Osteoblast (primary cell): ENCODE data around the gene DGKD. TPM values are rescaled to one million over a fixed set of nuclear protein-coding genes. Genes with fewer than 3 reads are reported as not detected.
A peak's percentile ranks its signal among the peaks of the same experiment; 100 is the strongest.

Source experiments
- DNase-seq: peaks from one replicate; pipeline ENCODE4 v3.0.0; 2011; ENCODE audit warnings: low spot score, mixed read lengths; ENCODE audit not compliant: insufficient read length; ENCODE audit errors: missing footprints
- H2AFZ ChIP-seq: 2 replicates; pipeline ENCODE4 v1.6.0; 2011; ENCODE audit warnings: mild to moderate bottlenecking, low read length
- H3K27ac ChIP-seq: 2 replicates; pipeline ENCODE4 v1.5.1; 2011; ENCODE audit warnings: mild to moderate bottlenecking, low read depth, low read length, moderate library complexity
- H3K27me3 ChIP-seq: 2 replicates; pipeline ENCODE4 v1.6.0; 2012; ENCODE audit warnings: mild to moderate bottlenecking, control low read depth, inconsistent platforms, low read length, moderate library complexity; ENCODE audit not compliant: insufficient read depth
- H3K36me3 ChIP-seq: 2 replicates; pipeline ENCODE4 v1.5.1; 2011; ENCODE audit warnings: mild to moderate bottlenecking, low read length, control low read depth, moderate library complexity; ENCODE audit not compliant: insufficient read depth
- H3K4me1 ChIP-seq: 2 replicates; pipeline ENCODE4 v1.5.1; 2011; ENCODE audit warnings: mild to moderate bottlenecking, low read length, control low read depth, moderate library complexity; ENCODE audit not compliant: insufficient read depth
- H3K4me2 ChIP-seq: 2 replicates; pipeline ENCODE4 v1.6.0; 2011; ENCODE audit warnings: mild to moderate bottlenecking, low read length; ENCODE audit not compliant: insufficient read depth
- H3K4me3 ChIP-seq: fragments of 200-600 bp; sonication (generic); 3 replicates; pipeline ENCODE4 v1.5.1; 2012; ENCODE audit warnings: mild to moderate bottlenecking, low read length, inconsistent platforms; ENCODE audit not compliant: insufficient read depth
- H3K79me2 ChIP-seq: 2 replicates; pipeline ENCODE4 v1.6.0; 2012; ENCODE audit warnings: mild to moderate bottlenecking, low read length, control low read depth, inconsistent platforms; ENCODE audit not compliant: insufficient read depth
- H3K9me3 ChIP-seq: 2 replicates; pipeline ENCODE4 v1.5.1; 2011; ENCODE audit warnings: low read depth, low read length, control low read depth
- H4K20me1 ChIP-seq: 2 replicates; pipeline ENCODE4 v1.6.0; 2012; ENCODE audit warnings: mild to moderate bottlenecking, low read length, control low read depth; ENCODE audit not compliant: insufficient read depth
- total RNA-seq: library from RNA; depleted of rRNA; stranded (reverse); fragments of >200 nt; gene quantifications from 2 replicates; pipeline ENCODE4 v1.2.3, GENCODE V29; 2012
- TF ChIP-seq, protein P1 (sequence below): IDR thresholded peaks from 2 replicates; pipeline ENCODE4 v1.5.1; 2011; ENCODE audit warnings: mild to moderate bottlenecking, low read depth, low read length, moderate library complexity; ENCODE audit errors: extremely low read depth

DGKD gene
- total RNA-seq, 1 donor, result 6.5 TPM

DNA sequence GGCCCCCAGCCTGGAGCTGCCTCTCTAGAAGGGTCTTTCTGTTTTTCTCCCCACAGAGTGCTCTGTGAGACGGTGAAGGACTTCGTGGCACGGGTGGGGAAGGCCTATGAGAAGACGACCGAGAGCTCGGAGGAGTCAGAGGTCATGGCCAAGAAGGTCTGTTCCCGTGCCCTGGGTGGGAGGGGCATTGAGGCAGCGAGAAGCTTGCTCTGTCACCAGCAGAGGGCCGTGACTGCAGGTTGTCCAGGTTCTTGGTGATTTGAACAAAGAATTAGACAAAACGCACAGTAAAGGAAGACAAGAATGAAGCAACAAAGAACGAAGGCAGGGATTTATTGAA is 93.9 kb downstream of the DGKD start:
- H3K36me3 ChIP-seq, result peaks cover 11% of the 10 kb centered on the region
- no peaks in the 10 kb centered on the region for H4K20me1 ChIP-seq
- H3K4me1 ChIP-seq, result no peaks in the 10 kb centered on the region
- H3K9me3 ChIP-seq, result no peaks in the 10 kb centered on the region
- no peak overlapping the region for H2AFZ ChIP-seq
- no peaks in the 10 kb centered on the region for H3K27me3 ChIP-seq
- DNase-seq, result peak; percentile 69
- no peaks in the 10 kb centered on the region for H3K79me2 ChIP-seq
- H3K4me2 ChIP-seq, result no peak overlapping the region
- no peak overlapping the region for H3K4me3 ChIP-seq
- H3K27ac ChIP-seq, result no peak overlapping the region
- TF ChIP-seq, protein P1, sequence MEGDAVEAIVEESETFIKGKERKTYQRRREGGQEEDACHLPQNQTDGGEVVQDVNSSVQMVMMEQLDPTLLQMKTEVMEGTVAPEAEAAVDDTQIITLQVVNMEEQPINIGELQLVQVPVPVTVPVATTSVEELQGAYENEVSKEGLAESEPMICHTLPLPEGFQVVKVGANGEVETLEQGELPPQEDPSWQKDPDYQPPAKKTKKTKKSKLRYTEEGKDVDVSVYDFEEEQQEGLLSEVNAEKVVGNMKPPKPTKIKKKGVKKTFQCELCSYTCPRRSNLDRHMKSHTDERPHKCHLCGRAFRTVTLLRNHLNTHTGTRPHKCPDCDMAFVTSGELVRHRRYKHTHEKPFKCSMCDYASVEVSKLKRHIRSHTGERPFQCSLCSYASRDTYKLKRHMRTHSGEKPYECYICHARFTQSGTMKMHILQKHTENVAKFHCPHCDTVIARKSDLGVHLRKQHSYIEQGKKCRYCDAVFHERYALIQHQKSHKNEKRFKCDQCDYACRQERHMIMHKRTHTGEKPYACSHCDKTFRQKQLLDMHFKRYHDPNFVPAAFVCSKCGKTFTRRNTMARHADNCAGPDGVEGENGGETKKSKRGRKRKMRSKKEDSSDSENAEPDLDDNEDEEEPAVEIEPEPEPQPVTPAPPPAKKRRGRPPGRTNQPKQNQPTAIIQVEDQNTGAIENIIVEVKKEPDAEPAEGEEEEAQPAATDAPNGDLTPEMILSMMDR, result peak; percentile 20

DNA sequence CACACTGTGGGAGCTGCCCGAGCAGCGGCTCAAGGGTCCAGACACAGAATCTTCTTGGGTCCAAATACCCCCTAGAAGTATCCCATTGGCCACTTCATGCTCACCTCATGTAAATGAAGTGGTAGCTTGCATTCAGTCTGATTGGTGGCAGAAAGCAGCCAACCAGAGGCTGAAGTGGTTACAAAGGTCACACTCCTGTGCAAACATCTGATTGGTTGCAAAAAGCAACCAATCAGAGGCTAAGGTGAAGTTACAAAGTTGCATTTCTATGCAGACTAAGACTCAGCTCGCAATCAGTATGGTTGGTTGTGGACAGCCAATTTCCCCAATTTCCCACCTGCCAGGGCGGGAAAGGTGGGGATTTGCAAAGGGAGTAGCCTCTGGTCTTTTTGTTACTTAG is 94.3 kb downstream of the DGKD start:
- H2AFZ ChIP-seq, result no peak overlapping the region
- peak; percentile 44 for DNase-seq

DNA sequence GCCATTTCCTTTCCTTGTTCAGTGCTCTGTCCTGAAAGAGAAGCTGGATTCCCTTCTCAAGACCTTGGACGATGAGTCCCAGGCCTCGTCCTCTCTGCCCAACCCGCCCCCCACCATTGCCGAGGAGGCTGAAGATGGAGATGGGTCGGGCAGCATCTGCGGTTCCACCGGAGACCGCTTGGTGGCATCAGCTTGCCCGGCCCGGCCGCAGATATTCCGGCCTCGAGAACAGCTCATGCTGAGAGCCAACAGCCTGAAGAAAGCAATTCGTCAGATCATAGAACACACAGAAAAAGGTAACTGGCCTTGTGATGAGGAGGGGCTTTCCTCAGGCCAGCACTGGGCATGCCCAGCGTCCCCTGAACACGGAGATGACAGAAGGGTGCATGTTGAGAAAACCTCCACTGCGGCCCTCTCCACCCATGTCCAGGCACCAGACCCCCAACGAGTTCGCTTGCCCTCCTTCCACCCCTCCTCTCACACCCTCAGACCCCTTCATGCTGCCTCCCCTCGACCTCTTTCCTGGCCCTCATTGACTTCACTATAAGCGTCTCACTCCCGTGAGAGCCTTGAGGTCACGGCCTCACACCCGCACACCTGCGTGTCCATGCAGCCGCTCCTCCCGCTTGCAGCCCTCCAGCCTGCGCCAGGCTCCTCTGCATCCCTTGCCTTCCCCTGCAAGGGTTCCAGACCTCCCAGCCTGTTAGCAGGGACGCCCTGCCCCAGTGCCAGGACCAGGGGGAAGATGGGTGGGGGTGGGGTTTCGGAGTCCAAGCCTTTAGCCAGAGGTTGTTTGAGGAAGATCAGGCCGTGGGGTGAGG is 95.0 kb downstream of the DGKD start:
- no peak overlapping the region for H3K4me3 ChIP-seq
- no peaks in the 10 kb centered on the region for H3K27me3 ChIP-seq
- H2AFZ ChIP-seq, result no peak overlapping the region
- TF ChIP-seq, protein P1, result peak; percentile 68
- H3K4me1 ChIP-seq, result no peaks in the 10 kb centered on the region
- H3K9me3 ChIP-seq, result no peaks in the 10 kb centered on the region
- H3K79me2 ChIP-seq, result no peaks in the 10 kb centered on the region
- no peaks in the 10 kb centered on the region for H4K20me1 ChIP-seq
- no peak overlapping the region for H3K27ac ChIP-seq
- peaks cover 11% of the 10 kb centered on the region for H3K36me3 ChIP-seq
- H3K4me2 ChIP-seq, result no peak overlapping the region
- DNase-seq, result peak; percentile 97

More for the DNA sequence above, 94.3 kb downstream of the DGKD start:
- H3K27ac ChIP-seq, result no peak overlapping the region
- no peaks in the 10 kb centered on the region for H3K27me3 ChIP-seq
- no peak overlapping the region for H3K4me2 ChIP-seq
- H3K4me3 ChIP-seq, result no peak overlapping the region
- TF ChIP-seq, protein P1, result no peak
- H3K9me3 ChIP-seq, result no peaks in the 10 kb centered on the region
- H4K20me1 ChIP-seq, result no peaks in the 10 kb centered on the region
- no peaks in the 10 kb centered on the region for H3K79me2 ChIP-seq
- H3K36me3 ChIP-seq, result peaks cover 11% of the 10 kb centered on the region
- no peaks in the 10 kb centered on the region for H3K4me1 ChIP-seq

DNA sequence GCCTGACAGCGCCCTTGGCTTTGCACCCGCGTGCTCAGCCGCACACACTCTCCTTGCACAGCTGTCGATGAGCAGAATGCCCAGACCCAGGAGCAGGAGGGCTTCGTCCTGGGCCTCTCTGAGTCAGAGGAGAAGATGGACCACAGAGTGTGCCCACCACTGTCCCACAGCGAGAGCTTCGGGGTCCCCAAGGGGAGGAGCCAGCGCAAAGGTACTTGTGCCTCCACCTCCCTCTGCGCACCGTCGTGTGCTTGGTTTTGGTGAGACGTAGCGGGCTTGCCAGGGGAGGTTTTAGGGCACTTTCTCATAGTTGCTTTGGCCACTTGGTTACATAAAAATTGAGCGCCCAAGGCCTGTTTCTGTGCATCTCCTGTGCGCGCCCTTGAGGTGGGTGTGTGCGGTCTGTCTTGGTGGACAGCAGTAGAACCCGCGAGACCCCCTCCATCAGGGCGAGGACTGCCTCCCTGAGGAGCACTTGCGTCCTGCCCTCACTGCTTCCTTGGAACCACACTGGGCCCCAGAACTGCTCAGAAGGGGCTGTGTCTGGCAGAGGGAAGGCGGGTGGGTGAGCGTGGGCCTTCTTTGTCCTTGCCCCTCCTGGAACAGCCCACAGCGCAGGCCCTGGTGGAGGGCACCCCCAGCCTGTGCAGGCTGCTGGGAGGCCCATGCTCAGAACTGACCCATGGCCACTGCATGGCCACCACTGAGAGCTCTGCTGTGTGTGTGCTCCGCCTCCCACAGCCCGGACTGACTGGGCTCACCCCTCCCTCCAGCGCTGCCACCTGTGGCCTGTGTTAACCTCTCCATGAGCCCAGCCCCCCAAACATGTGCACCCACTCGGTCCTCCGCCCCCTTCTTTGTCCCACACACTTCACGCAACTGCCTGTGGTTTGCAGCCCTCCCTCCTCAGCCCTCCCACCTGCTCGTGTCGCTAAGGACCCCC is 95.9 kb downstream of the DGKD start:
- DNase-seq, result peak; percentile 44
- TF ChIP-seq, protein P1, result no peak

More for the DNA sequence above, 95.9 kb downstream of the DGKD start:
- Histone ChIP-seq H3K9me3 (no peaks in the 10 kb centered on the region), H3K4me3 (no peak overlapping the region), H3K4me1 (no peaks in the 10 kb centered on the region), H3K27ac (no peak overlapping the region), H2AFZ (no peak overlapping the region), H3K79me2 (no peaks in the 10 kb centered on the region), H3K27me3 (no peaks in the 10 kb centered on the region), H3K36me3 (peaks cover 18% of the 10 kb centered on the region), H4K20me1 (no peaks in the 10 kb centered on the region), H3K4me2 (no peak overlapping the region)
